GM18861 (cell line): Measurements from ENCODE around the gene ARHGAP5.

Experiments
- ATAC-seq: cut with Tn5 transposase; IDR thresholded peaks from one replicate; pipeline ENCODE4 v1.9.1; 2021; ENCODE audit not compliant: unreplicated experiment

ARHGAP5 gene

DNA sequence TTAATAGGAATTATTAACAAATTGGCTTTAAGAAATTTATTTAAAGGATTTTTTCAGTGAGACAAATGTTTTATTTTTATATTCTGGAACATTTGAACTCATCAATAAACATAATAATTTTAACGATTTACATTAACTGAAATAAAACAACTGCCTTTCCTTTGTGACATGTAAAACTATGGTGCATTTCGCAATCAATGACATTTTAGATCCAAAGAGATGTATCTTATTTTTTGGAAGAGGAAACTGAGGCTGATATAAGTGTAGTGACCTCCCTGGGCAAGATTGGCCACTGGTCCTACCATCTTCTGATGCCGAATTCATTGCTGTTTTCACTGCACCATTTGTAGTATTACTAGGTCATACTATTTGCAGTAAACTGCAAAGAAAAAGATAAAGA is 128.4 kb downstream of the ARHGAP5 start:
- no peak for ATAC-seq

GRCh38 chr14:32205984-32206383 is 128.9 kb downstream of the ARHGAP5 start:
- no peak for ATAC-seq

DNA sequence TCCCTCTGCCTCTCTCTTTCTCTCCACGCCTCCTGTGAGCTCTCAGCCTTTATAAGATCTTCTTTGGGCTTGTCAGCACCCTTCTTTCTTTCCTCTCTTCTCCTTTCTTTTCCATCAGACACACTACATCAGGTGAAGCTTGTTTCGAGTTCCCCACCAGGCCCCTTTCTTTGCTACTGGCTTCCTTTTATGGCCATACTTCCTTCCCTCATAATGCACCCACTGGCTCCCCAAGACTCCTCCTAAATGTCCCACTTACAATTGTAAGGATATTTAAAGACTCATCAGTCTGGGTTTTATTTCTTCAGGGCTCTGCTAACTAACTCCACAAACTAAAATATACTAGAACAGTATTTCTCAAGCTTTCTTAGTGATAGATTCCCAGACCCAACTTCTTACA is 129.4 kb downstream of the ARHGAP5 start:
- ATAC-seq, result no peak

GRCh38 chr14:32208490-32208889 is 131.4 kb downstream of the ARHGAP5 start:
- ATAC-seq, result no peak
